ENCODE measurements around the gene ALOX5.
A peak's percentile ranks its signal among the peaks of the same experiment; 100 is the strongest.

The ALOX5 gene

GRCh38 chr10:45446858-45447257, 72.8 kb downstream of the ALOX5 start:
- Histone ChIP-seq H3K27ac (0 out of 22 replicates have a peak overlapping the region, but pooled peaks of 1 of the 11 experiments have one; percentile 14), H3K9me3 (replicated peaks in 1 of 11) (no peaks in the 10 kb centered on the region), H3K4me2 (no peak overlapping the region), H4K20me1 (peaks cover 0 to 30% (median 0%) of the 10 kb centered on the region in 11 experiments; a peak in 3 of 22 replicates), H3K9ac (no peak overlapping the region), H3K4me3 (no peak overlapping the region), H3K36me3 (peaks cover 0 to 52% (median 40%) of the 10 kb centered on the region in 11 experiments; a peak in 19 of 22 replicates), H3K27me3 (no peaks in the 10 kb centered on the region), H3K4me1 (peaks cover 0 to 13% (median 0%) of the 10 kb centered on the region in 10 experiments; a peak in 6 of 20 replicates)
- no peak for TF ChIP-seq Cebpa-rat (IDR thresholded peaks at IDR 0.05)

GRCh38 chr10:45447416-45447815, 73.4 kb downstream of the ALOX5 start:
- H3K4me1 ChIP-seq = peaks cover 0 to 15% (median 0%) of the 10 kb centered on the region in 10 experiments; a peak in 6 of 20 replicates
- peak overlapping the region in 3 of 11 experiments; percentile 8 to 16 (median 14); a peak in 3 of 22 replicates for H3K27ac ChIP-seq
- peaks cover 0 to 46% (median 35%) of the 10 kb centered on the region in 11 experiments; a peak in 19 of 22 replicates for H3K36me3 ChIP-seq
- H3K9ac ChIP-seq = no peak overlapping the region
- no peak overlapping the region for H3K4me2 ChIP-seq
- no peaks in the 10 kb centered on the region for H3K27me3 ChIP-seq
- no peak overlapping the region for H3K4me3 ChIP-seq
- peaks cover 0 to 28% (median 0%) of the 10 kb centered on the region in 11 experiments; a peak in 3 of 22 replicates for H4K20me1 ChIP-seq
- no peaks in the 10 kb centered on the region for H3K9me3 ChIP-seq (replicated peaks in 1 of 11)
- no peak for TF ChIP-seq Cebpa-rat (IDR thresholded peaks at IDR 0.05)

GRCh38 chr10:45450866-45451265, 76.8 kb downstream of the ALOX5 start:
- Histone ChIP-seq H3K9ac (no peak overlapping the region), H3K4me3 (no peak overlapping the region), H3K4me1 (peaks cover 0 to 49% (median 21%) of the 10 kb centered on the region in 10 experiments; a peak in 14 of 20 replicates), H3K36me3 (peaks cover 0 to 12% (median 3%) of the 10 kb centered on the region in 11 experiments; a peak in 9 of 22 replicates), H3K27me3 (no peaks in the 10 kb centered on the region), H3K9me3 (replicated peaks in 1 of 11) (no peaks in the 10 kb centered on the region), H3K4me2 (peak overlapping the region in 3 of 11 experiments; percentile 12 to 20 (median 12); a peak in 2 of 22 replicates), H4K20me1 (no peaks in the 10 kb centered on the region), H3K27ac (no peak overlapping the region)
- no peak for TF ChIP-seq Cebpa-rat (IDR thresholded peaks at IDR 0.05)

- Histone ChIP-seq H3K27ac (no peak overlapping the region), H3K36me3 (peaks cover 0 to 10% (median 4%) of the 10 kb centered on the region in 11 experiments; a peak in 8 of 22 replicates), H3K4me3 (no peak overlapping the region), H4K20me1 (no peaks in the 10 kb centered on the region), H3K4me2 (no peak overlapping the region; a peak in 1 of 22 replicates), H3K9ac (no peak overlapping the region), H3K9me3 (replicated peaks in 1 of 11) (no peaks in the 10 kb centered on the region), H3K27me3 (no peaks in the 10 kb centered on the region), H3K4me1 (peaks cover 0 to 55% (median 21%) of the 10 kb centered on the region in 10 experiments; a peak in 14 of 20 replicates)
- no peak for TF ChIP-seq Cebpa-rat (IDR thresholded peaks at IDR 0.05)
These were observed 77.4 kb downstream of the ALOX5 start for GRCh38 chr10:45451407-45451806.

GRCh38 chr10:45452268-45452667, 78.3 kb downstream of the ALOX5 start:
- no peaks in the 10 kb centered on the region for H3K9me3 ChIP-seq (replicated peaks in 1 of 11)
- no peaks in the 10 kb centered on the region for H4K20me1 ChIP-seq
- peaks cover 0 to 63% (median 23%) of the 10 kb centered on the region in 10 experiments; a peak in 14 of 20 replicates for H3K4me1 ChIP-seq
- H3K27me3 ChIP-seq = no peaks in the 10 kb centered on the region
- H3K9ac ChIP-seq = no peak overlapping the region
- TF ChIP-seq Cebpa-rat (IDR thresholded peaks at IDR 0.05) = no peak
- no peak overlapping the region for H3K4me2 ChIP-seq
- H3K4me3 ChIP-seq = no peak overlapping the region
- H3K27ac ChIP-seq = no peak overlapping the region
- peaks cover 0 to 17% (median 5%) of the 10 kb centered on the region in 11 experiments; a peak in 14 of 22 replicates for H3K36me3 ChIP-seq

- peak overlapping the region in 3 of 11 experiments; percentile 32 to 60 (median 35); a peak in 5 of 22 replicates for H3K4me2 ChIP-seq
- no peaks in the 10 kb centered on the region for H4K20me1 ChIP-seq
- H3K36me3 ChIP-seq = peaks cover 5 to 22% (median 11%) of the 10 kb centered on the region in 11 experiments; a peak in 19 of 22 replicates
- no peaks in the 10 kb centered on the region for H3K9me3 ChIP-seq (replicated peaks in 1 of 11)
- H3K4me3 ChIP-seq = no peak overlapping the region
- H3K27ac ChIP-seq = peak overlapping the region in 6 of 11 experiments; percentile 2 to 34 (median 21); a peak in 3 of 22 replicates
- peaks cover 0 to 69% (median 23%) of the 10 kb centered on the region in 10 experiments; a peak in 15 of 20 replicates for H3K4me1 ChIP-seq
- peak overlapping the region in 3 of 11 experiments; percentile 4 to 16 (median 7); a peak in 2 of 22 replicates for H3K9ac ChIP-seq
- TF ChIP-seq Cebpa-rat (IDR thresholded peaks at IDR 0.05) = no peak
- no peaks in the 10 kb centered on the region for H3K27me3 ChIP-seq
These were observed 78.9 kb downstream of the ALOX5 start for GRCh38 chr10:45452743-45453452.

- no peaks in the 10 kb centered on the region for H3K27me3 ChIP-seq
- peak overlapping the region in 5 of 11 experiments; percentile 10 to 30 (median 24); a peak in 5 of 22 replicates for H3K27ac ChIP-seq
- H3K4me1 ChIP-seq = peaks cover 0 to 77% (median 23%) of the 10 kb centered on the region in 10 experiments; a peak in 15 of 20 replicates
- peaks cover 11 to 31% (median 19%) of the 10 kb centered on the region in 11 experiments; a peak in 20 of 22 replicates for H3K36me3 ChIP-seq
- H4K20me1 ChIP-seq = no peaks in the 10 kb centered on the region
- peak overlapping the region in 5 of 11 experiments; percentile 5 to 60 (median 32); a peak in 7 of 22 replicates for H3K4me2 ChIP-seq
- TF ChIP-seq Cebpa-rat (IDR thresholded peaks at IDR 0.05) = no peak
- peak overlapping the region in 4 of 11 experiments; percentile 3 to 7 (median 4); a peak in 3 of 22 replicates for H3K9ac ChIP-seq
- H3K4me3 ChIP-seq = no peak overlapping the region
- no peaks in the 10 kb centered on the region for H3K9me3 ChIP-seq (replicated peaks in 1 of 11)
These were observed 79.7 kb downstream of the ALOX5 start for GRCh38 chr10:45453639-45454255.

GRCh38 chr10:45454262-45454661, 80.2 kb downstream of the ALOX5 start:
- H3K36me3 ChIP-seq = peaks cover 14 to 36% (median 24%) of the 10 kb centered on the region in 11 experiments; a peak in 20 of 22 replicates
- peaks cover 0 to 82% (median 28%) of the 10 kb centered on the region in 10 experiments; a peak in 18 of 20 replicates for H3K4me1 ChIP-seq
- peak overlapping the region in 4 of 11 experiments; percentile 5 to 30 (median 24); a peak in 3 of 22 replicates for H3K27ac ChIP-seq
- no peaks in the 10 kb centered on the region for H4K20me1 ChIP-seq
- no peaks in the 10 kb centered on the region for H3K9me3 ChIP-seq (replicated peaks in 1 of 11)
- H3K9ac ChIP-seq = peak overlapping the region in 3 of 11 experiments; percentile 3 to 5 (median 4); a peak in 3 of 22 replicates
- H3K4me3 ChIP-seq = no peak overlapping the region
- H3K27me3 ChIP-seq = no peaks in the 10 kb centered on the region
- no peak for TF ChIP-seq Cebpa-rat (IDR thresholded peaks at IDR 0.05)
- peak overlapping the region in 5 of 11 experiments; percentile 5 to 60 (median 32); a peak in 6 of 22 replicates for H3K4me2 ChIP-seq

Data from BLaER1 treated with 17β-estradiol and CSF1 and Interleukin-3, amounts not matched to agents 10 nM and 100 nM (cell line).